Left colon (tissue), 2 donors: ENCODE data around the gene IL31RA. TPM values are rescaled to one million over a fixed set of nuclear protein-coding genes. Genes with fewer than 3 reads are reported as not detected.
"Not testable (repeated sequence)": the region's sequence is repeated elsewhere in the genome, so short reads cannot be mapped to it uniquely, and the experiment has no call there.

Experiments
- ATAC-seq: fragments of 200-7000 bp; cut with Tn5 transposase; one replicate; pipeline ENCODE4 v1.9.1; 2020; ENCODE audit warnings: mild to moderate bottlenecking, moderate library complexity
- DNase-seq, 2 donors: peaks; one replicate each; pipeline ENCODE4 v3.0.0-alpha.2; 2020
- intact Hi-C, 2 donors: fragments of 100-400 bp; cut with DNase I in 1 of 2; cut with micrococcal nuclease in 1 of 2; formaldehyde crosslinking; loops; one replicate each; pipeline versions ENCODE4 v1.11.2 to v1.14.0; 2022; cut with DNase I, micrococcal nuclease
- total RNA-seq, 2 donors: library from RNA; stranded (reverse); fragmentation: NEBNext Ultra II Directional; extraction: Animal tissue kit (Norgen Biotek cat#: 25700); gene quantifications; one replicate each; pipeline ENCODE4 v1.2.1, GENCODE V29; 2021
- donor health status: DM: no; HTN: no; CAD: no.
- donor health status: DM: yes; HTN: yes; CAD: no.

IL31RA gene
- total RNA-seq, 2 donors from 2014 or later, result not detected

DNA sequence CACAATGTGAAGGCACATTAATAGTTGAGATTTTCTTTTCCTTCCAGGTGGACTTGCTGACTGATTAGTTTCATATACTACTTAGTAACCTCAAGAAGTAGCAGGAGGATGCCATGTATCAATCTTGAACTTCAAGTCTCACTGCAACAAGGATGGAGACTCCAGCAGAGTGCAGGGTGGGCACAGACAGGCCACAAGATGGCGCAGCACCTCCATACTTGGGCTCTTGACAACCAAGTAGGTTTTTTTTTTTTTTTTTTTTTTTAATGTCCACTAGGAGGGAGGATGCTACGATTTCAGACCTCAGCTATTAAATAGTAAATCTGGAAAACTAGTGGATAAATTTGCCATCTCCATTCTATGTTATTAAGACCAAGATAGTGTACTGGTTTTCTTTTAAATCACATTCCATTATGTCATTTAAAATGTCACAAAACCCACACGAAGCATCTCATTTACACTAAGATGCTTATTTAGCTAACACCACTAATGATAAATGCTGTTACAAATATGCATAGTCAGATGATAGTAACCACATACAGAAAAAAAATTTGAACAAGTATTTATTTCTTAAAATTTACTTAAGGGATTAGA is 85.0 kb downstream of the IL31RA start:
- DNase-seq (peak; percentile 64 to 86), ATAC-seq (peak; percentile 84)
- intact Hi-C loops, result loop anchor here (5.0 to 10.0 kb wide), 3 partner anchors 266 to 909 kb away; no protein-coding TSS in a partner anchor

DNA sequence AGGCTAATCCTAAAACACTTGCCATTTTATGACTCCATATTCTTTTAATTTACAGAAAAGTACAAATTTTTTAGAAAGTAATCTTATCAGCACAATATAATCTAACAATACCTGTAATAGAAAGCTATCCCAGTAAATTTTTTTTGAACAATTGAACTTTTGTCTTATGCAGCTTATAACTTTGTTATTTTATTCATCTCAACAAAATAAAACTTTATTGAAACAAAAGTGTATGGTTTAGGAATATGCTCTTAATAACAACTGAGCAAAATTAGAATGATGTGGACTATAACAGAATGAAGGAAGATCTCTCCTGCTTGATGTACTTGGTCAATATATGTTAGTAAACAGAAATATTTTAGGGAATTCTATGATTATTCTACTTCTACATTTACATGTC is 86.4 kb downstream of the IL31RA start:
- DNase-seq, ATAC-seq: not testable (repeated sequence)
- intact Hi-C loops, result loop anchor here (5.0 to 10.0 kb wide), 3 partner anchors 265 to 907 kb away; no protein-coding TSS in a partner anchor

DNA sequence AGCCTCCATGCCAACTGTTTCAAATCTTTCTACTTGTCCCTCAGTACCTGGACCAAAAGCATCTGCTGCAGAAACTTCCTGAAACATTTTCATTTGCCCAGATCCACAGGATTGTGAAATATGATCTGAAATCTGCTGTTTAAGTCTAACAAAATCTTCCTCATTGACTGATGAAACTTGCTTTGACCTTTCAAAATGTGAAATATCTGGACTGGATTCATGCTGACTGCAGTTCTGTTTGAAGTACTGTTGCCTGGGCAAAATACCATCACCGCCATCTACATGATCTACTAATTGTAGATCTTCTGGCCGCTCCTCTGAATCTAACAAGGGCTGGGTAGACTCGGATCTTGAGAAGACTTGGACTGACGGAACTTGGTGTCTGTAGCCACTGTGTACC is 90.0 kb downstream of the IL31RA start:
- intact Hi-C loops, ATAC-seq, DNase-seq: not testable (repeated sequence)

DNA sequence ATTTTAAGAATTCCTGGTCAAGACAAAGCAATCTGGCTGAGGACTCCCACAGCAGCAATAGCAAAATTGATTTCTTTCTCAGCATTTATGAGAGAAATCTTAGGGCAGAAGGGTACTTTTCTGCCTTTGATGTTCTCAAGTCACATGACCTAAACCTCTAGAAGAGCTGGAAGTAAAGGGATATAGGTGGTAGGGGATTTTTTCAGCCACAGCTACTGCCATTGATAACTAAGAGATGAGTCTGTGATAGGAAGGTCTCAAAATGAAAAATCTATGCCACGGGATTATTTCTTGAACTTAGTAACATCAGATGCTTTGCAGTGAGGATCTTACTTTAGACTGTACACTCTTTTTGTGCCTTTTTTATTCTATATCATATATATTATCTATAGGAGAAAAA is 108.1 kb downstream of the IL31RA start:
- intact Hi-C loops, result no loop called here
- DNase-seq (no peak), ATAC-seq (no peak)

DNA sequence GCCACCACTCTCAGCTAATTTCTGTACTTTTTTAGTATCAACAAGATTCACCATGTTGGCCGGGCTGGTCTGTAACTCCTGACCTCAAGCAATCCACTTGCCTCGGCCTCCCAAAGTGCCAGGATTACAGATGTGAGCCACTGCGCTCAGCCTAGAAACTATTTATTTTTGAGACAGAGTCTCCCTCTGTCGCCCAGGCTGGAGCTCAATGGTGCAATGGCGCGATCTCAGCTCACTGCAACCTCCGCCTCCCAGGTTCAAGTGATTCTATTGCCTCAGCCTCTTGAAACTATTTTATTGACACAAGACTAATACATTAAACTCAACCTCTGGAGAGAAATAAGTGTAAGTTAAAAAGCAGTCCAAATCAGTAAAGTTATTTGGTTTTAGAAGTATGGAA is 109.6 kb downstream of the IL31RA start:
- intact Hi-C loops, result no loop called here
- no peak for DNase-seq
- no peak for ATAC-seq

DNA sequence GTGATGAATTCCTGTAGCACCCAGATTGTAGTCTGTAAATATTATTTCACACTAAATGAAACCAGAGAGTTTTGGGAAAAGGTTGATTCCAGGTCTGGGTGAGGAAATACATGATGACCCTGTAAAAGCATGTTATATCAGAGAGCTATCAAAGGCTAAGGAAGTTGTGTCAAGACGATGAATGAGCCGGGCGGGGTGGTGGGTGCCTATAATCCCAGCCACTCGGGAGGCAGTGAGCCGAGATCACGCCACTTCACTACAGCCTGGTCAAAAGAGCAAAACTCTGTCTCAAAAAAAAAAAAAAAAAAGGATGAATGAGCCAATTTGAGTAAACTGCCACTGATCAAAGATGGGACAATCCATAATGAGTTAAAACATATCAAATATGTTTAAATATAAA is 114.4 kb downstream of the IL31RA start:
- intact Hi-C loops, result no loop called here
- ATAC-seq, result no peak
- no peak for DNase-seq

DNA sequence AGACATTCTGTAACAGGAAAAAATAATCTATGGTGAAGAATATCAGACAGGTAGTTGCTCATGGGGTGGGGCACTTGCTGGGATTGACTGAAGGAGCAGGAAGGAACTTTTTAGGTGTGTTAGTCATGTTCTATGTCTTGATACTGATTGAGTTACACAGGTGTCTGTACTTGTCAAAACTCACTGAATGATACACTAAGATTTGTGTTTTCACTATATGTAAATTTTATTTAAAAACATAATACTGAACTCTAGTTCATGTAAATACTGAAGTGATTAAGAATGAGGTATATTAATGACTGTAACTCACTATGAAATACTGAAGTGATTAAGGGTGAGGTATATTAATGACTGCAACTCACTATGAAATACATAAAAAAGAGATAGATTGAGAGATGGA is 115.1 kb downstream of the IL31RA start:
- DNase-seq (no peak), ATAC-seq (peak; percentile 79)
- intact Hi-C loops, result no loop called here

DNA sequence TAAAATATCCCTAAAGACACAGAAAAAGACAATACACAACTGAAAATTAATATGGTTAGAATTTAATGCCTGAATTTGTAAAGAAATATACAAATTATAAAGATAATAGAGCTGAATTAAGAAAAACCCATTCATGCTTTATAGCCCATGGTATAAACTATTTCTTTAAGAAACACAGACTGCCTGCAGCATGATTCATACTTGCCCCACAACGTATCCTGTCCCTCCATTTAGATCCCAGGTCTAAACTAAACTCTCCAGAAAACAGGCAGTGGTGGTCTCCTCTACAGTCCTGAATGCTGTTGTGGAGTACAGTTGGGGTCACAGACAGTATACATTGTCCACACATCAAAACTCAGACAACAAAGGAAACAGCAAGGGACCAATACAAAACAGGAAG is 118.8 kb downstream of the IL31RA start:
- no peak for ATAC-seq
- intact Hi-C loops, result no loop called here
- DNase-seq, result no peak

Other genes with a start within 250 kb of the IL31RA start
- 10 to 100 TPM; 19.7 to 28.1 TPM for gene SLC38A9, start 139.0 kb upstream of the IL31RA start, total RNA-seq
- gene DDX4, start 113.3 kb upstream of the IL31RA start, total RNA-seq, result not detected
- gene IL6ST, start 143.6 kb downstream of the IL31RA start, total RNA-seq, result 100 to 1,000 TPM in 1 of 2 donors, 10 to 100 TPM in 1; 73.6 to 114 TPM